Glutamatergic neuron (in vitro differentiated cells): ENCODE measurements around the gene ARHGEF38. TPM values are rescaled to one million over a fixed set of nuclear protein-coding genes. Genes with fewer than 3 reads are reported as not detected.
"Not testable (repeated sequence)": the region's sequence is repeated elsewhere in the genome, so short reads cannot be mapped to it uniquely, and the experiment has no call there.

Source experiments
- DNase-seq: peaks from one replicate; pipeline ENCODE4 v3.0.0; 2022
- H3K27ac Mint-ChIP-seq: one replicate; pipeline ENCODE4 v1.8.0; 2020; ENCODE audit warnings: mild to moderate bottlenecking, mixed read lengths, inconsistent platforms; ENCODE audit not compliant: unreplicated experiment
- H3K27me3 Mint-ChIP-seq: one replicate; pipeline ENCODE4 v1.8.0; 2020; ENCODE audit warnings: mild to moderate bottlenecking, moderate library complexity, mixed read lengths, inconsistent platforms; ENCODE audit not compliant: unreplicated experiment
- H3K36me3 Mint-ChIP-seq: one replicate; pipeline ENCODE4 v1.8.0; 2020; ENCODE audit warnings: mild to moderate bottlenecking, mixed read lengths, inconsistent platforms; ENCODE audit not compliant: unreplicated experiment
- H3K4me1 Mint-ChIP-seq: one replicate; pipeline ENCODE4 v1.8.0; 2020; ENCODE audit warnings: mild to moderate bottlenecking, low read depth, mixed read lengths, inconsistent platforms; ENCODE audit not compliant: unreplicated experiment
- H3K4me3 Mint-ChIP-seq: one replicate; pipeline ENCODE4 v1.8.0; 2020; ENCODE audit warnings: mild to moderate bottlenecking, mixed read lengths, inconsistent platforms; ENCODE audit not compliant: unreplicated experiment
- H3K9me3 Mint-ChIP-seq: one replicate; pipeline ENCODE4 v1.8.0; 2020; ENCODE audit warnings: mild to moderate bottlenecking, moderate library complexity, mixed read lengths, inconsistent platforms; ENCODE audit not compliant: unreplicated experiment
- total RNA-seq: library from RNA; stranded (reverse); fragmentation: NEBNext Ultra II Directional; extraction: Animal tissue kit (Norgen Biotek cat#: 25700); gene quantifications from one replicate; pipeline ENCODE4 v1.2.1, GENCODE V29; 2021; ENCODE audit not compliant: unreplicated experiment
- TF ChIP-seq, protein P1 (sequence below): fragments of 200-600 bp; sonication (generic); IDR thresholded peaks from one replicate; pipeline ENCODE4 v1.5.0; 2021; ENCODE audit not compliant: partially characterized antibody, unreplicated experiment

The ARHGEF38 gene
- total RNA-seq, 1 donor from 2014 or later, result not detected

DNA sequence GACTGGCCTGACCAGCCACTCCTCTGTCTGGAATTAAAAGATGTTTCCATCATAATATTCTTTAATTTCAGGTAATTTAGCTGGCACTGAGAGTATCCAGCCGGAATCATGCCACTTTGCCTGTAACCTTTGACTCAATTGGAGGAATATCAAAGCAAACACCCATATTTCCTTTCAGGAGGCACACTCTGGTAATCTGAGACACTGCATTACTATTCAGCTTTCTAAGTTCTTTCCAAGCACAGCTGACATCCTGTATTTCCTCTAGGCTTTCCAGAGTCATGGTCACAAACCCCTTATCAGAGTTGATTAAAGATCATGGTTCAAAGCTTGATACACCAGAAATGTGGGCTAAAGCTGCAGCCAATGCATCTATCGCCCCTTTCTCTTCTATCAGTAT, 126.8 kb downstream of the ARHGEF38 start:
- H3K27me3 Mint-ChIP-seq, result no peaks in the 10 kb centered on the region
- H3K4me3 Mint-ChIP-seq, result no peak overlapping the region
- no peaks in the 10 kb centered on the region for H3K9me3 Mint-ChIP-seq
- H3K4me1 Mint-ChIP-seq, result no peaks in the 10 kb centered on the region
- DNase-seq, result no peak
- H3K27ac Mint-ChIP-seq, result no peak overlapping the region
- no peaks in the 10 kb centered on the region for H3K36me3 Mint-ChIP-seq
- TF ChIP-seq, protein P1, sequence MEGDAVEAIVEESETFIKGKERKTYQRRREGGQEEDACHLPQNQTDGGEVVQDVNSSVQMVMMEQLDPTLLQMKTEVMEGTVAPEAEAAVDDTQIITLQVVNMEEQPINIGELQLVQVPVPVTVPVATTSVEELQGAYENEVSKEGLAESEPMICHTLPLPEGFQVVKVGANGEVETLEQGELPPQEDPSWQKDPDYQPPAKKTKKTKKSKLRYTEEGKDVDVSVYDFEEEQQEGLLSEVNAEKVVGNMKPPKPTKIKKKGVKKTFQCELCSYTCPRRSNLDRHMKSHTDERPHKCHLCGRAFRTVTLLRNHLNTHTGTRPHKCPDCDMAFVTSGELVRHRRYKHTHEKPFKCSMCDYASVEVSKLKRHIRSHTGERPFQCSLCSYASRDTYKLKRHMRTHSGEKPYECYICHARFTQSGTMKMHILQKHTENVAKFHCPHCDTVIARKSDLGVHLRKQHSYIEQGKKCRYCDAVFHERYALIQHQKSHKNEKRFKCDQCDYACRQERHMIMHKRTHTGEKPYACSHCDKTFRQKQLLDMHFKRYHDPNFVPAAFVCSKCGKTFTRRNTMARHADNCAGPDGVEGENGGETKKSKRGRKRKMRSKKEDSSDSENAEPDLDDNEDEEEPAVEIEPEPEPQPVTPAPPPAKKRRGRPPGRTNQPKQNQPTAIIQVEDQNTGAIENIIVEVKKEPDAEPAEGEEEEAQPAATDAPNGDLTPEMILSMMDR, result no peak

DNA sequence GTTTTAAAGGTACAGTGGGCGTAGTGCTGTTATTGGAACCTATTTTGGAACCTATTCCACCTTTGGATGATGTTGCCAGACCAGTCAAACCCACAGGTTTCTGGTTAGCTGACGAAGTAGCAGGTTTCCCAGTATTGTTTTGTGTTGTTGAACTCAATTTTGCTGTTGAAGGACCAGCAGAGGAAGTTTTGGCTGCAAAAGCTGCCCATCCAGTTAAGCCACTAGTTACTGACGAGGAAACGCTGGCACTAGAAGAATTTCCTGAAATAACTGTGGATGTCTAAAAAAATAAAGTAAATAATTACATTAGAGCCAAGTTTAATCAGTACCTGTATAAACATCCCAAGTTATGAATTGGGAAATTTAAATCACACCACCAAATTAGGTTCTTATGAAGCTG, 130.6 kb downstream of the ARHGEF38 start:
- no peak overlapping the region for H3K4me3 Mint-ChIP-seq
- H3K27ac Mint-ChIP-seq, result no peak overlapping the region
- no peaks in the 10 kb centered on the region for H3K9me3 Mint-ChIP-seq

DNA sequence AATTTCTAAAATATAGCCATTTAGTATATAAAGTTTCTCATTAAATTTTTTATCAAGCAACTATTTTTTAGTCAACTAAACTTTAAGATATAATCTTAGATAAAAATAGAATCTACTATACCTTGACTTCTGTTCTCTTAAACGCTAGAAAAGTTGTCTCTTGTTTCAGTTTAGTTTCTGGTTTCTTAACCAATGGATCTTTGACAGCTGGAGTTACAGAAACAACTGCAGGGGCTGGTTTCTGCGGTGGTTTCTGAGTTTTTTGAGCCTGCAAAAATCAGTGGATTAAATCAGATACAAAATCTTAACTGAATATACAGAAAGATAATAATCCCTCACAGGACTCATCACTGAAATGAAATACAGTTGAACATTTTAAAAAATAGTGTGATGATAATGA, 134.2 kb downstream of the ARHGEF38 start:
- H3K4me1 Mint-ChIP-seq, result no peaks in the 10 kb centered on the region
- H3K27me3 Mint-ChIP-seq, result no peaks in the 10 kb centered on the region
- no peaks in the 10 kb centered on the region for H3K9me3 Mint-ChIP-seq
- no peak overlapping the region for H3K27ac Mint-ChIP-seq
- no peaks in the 10 kb centered on the region for H3K36me3 Mint-ChIP-seq
- TF ChIP-seq, protein P1, result no peak
- H3K4me3 Mint-ChIP-seq, result no peak overlapping the region
- no peak for DNase-seq

More for the DNA sequence above, 130.6 kb downstream of the ARHGEF38 start:
- Mint-ChIP-seq H3K27me3 (no peaks in the 10 kb centered on the region), H3K36me3 (no peaks in the 10 kb centered on the region), H3K4me1 (no peaks in the 10 kb centered on the region)
- TF ChIP-seq, protein P1, result no peak
- DNase-seq, result no peak

DNA sequence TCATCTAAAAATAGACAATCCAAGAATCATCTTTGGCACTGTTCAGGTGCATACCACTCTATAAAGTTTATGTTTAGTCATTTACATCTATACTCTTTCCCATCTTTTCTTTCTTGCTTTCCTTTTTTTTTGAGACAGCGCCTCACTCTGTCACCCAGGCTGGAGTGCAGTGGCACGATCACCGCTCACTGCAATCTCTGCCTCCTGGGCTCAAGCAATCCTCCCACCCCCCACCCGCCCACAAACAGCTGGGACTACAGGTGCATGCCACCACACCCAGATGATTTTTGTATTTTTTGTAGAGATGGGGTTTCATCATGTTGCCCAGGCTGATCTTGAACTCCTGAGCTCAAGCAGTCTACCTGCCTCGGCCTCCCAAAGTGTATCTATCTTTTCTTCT, 142.4 kb downstream of the ARHGEF38 start:
- DNase-seq, H3K27me3 Mint-ChIP-seq, H3K9me3 Mint-ChIP-seq, H3K36me3 Mint-ChIP-seq, H3K4me3 Mint-ChIP-seq, H3K27ac Mint-ChIP-seq, H3K4me1 Mint-ChIP-seq: not testable (repeated sequence)

DNA sequence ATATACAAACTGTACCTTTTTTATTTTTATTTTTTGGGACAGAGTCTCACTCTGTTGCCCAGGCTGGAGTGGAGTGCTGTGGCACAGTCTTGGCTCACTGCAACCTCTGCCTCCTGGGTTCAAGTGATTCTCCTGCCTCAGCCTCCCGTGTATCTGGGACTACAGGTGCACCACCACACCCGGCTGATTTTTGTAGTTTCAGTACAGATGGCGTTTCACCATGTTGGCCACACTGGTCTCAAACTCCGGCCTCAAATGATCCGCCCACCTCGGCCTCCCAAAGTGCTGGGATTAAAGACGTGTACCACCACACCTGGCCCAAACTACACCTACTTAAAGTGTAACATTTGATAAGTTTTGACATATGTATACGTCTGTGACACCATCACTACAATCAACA, 143.4 kb downstream of the ARHGEF38 start:
- H3K36me3 Mint-ChIP-seq, H3K4me1 Mint-ChIP-seq, H3K9me3 Mint-ChIP-seq, H3K27me3 Mint-ChIP-seq, H3K4me3 Mint-ChIP-seq, H3K27ac Mint-ChIP-seq, DNase-seq: not testable (repeated sequence)

DNA sequence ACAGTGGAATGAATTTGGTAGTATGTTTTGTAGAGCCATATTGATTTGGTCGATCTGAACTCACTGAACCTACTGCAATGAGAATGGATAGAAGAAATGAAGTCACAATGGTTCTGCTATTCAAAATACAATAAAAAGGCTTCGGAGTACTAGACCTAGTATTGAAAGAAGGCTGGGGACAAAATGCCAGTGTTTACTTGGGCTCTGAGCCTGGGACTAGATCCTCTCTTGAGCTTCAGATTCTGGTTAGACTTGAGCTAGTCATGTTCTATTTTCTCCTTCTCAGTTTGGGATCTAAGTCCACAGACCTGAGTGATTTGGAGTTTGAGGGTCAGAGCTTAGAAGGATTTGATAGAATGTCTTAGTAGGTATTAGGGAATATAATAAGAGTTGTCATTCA, 146.2 kb downstream of the ARHGEF38 start:
- TF ChIP-seq, protein P1, result no peak
- no peak for DNase-seq
- H3K27ac Mint-ChIP-seq, result no peak overlapping the region
- H3K36me3 Mint-ChIP-seq, result no peaks in the 10 kb centered on the region
- H3K4me3 Mint-ChIP-seq, result no peak overlapping the region
- no peaks in the 10 kb centered on the region for H3K27me3 Mint-ChIP-seq
- no peaks in the 10 kb centered on the region for H3K9me3 Mint-ChIP-seq
- H3K4me1 Mint-ChIP-seq, result no peaks in the 10 kb centered on the region
